Transverse colon (tissue), 4 donors: ENCODE results near the gene CEP70.
"Not testable (repeated sequence)": the region's sequence is repeated elsewhere in the genome, so short reads cannot be mapped to it uniquely, and the experiment has no call there.

Source experiments
- EP300 ChIP-seq: sonication (generic); formaldehyde crosslinking; IDR thresholded peaks from one replicate; pipeline ENCODE4 v1.6.1; 2017; ENCODE audit warnings: antibody characterized with exemption, low read depth
- POLR2A ChIP-seq: fragments of 450-650 bp; IDR thresholded peaks from one replicate; pipeline ENCODE4 v1.6.1; 2016; ENCODE audit warnings: antibody characterized with exemption, mild to moderate bottlenecking, moderate library complexity
- POLR2AphosphoS5 ChIP-seq, 3 donors: sonication (generic); formaldehyde crosslinking; IDR thresholded peaks; one replicate each; pipeline ENCODE4 v1.6.1; 2016; ENCODE audit warnings: antibody characterized with exemption in 3 of 3
- TF ChIP-seq, protein P1 (sequence below), 5 experiments: fragments of 200-600 bp in 3 of 5; fragments of 450-650 bp in 2 of 5; sonication (generic) in 3 of 5; IDR thresholded peaks; 1 replicate in 2 of 5; 2 replicates in 3 of 5; pipeline ENCODE4 v1.5.1; 2016 to 2017; ENCODE audit warnings: antibody characterized with exemption in 5 of 5, inconsistent platforms in 3 of 5, mild to moderate bottlenecking in 2 of 5, moderate library complexity in 1 of 5

DNA sequence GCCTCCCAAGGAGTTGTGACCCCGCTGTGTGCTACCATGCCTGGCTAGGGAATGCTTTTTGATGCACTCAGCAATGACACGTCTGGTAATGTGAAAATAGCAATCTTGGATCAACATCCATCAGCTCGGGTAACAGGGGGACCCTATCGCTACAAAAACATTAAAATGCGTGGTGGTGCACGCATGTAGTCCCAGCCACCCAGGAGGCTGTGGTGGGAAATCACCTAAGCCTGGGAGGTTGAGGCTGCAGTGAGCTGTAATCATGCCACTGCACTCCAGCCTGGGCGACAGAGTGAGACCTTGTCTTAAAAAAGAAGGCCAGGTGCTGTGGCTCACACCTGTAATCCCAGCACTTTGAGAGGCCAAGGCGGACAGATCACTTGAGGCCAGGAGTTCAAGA, 140.1 kb downstream of the CEP70 start:
- TF ChIP-seq EP300; POLR2A; POLR2AphosphoS5 (IDR thresholded peaks at IDR 0.05): not testable (repeated sequence)
- TF ChIP-seq, protein P1, sequence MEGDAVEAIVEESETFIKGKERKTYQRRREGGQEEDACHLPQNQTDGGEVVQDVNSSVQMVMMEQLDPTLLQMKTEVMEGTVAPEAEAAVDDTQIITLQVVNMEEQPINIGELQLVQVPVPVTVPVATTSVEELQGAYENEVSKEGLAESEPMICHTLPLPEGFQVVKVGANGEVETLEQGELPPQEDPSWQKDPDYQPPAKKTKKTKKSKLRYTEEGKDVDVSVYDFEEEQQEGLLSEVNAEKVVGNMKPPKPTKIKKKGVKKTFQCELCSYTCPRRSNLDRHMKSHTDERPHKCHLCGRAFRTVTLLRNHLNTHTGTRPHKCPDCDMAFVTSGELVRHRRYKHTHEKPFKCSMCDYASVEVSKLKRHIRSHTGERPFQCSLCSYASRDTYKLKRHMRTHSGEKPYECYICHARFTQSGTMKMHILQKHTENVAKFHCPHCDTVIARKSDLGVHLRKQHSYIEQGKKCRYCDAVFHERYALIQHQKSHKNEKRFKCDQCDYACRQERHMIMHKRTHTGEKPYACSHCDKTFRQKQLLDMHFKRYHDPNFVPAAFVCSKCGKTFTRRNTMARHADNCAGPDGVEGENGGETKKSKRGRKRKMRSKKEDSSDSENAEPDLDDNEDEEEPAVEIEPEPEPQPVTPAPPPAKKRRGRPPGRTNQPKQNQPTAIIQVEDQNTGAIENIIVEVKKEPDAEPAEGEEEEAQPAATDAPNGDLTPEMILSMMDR (IDR thresholded peaks at IDR 0.05) = not testable (repeated sequence)
